GM19324 (cell line): ENCODE results near the gene RAB5B.

Experiments
- ATAC-seq: cut with Tn5 transposase; IDR thresholded peaks from one replicate; pipeline ENCODE4 v1.9.1; 2021; ENCODE audit warnings: mild to moderate bottlenecking, moderate library complexity; ENCODE audit not compliant: unreplicated experiment, low FRiP score

Gene RAB5B

DNA sequence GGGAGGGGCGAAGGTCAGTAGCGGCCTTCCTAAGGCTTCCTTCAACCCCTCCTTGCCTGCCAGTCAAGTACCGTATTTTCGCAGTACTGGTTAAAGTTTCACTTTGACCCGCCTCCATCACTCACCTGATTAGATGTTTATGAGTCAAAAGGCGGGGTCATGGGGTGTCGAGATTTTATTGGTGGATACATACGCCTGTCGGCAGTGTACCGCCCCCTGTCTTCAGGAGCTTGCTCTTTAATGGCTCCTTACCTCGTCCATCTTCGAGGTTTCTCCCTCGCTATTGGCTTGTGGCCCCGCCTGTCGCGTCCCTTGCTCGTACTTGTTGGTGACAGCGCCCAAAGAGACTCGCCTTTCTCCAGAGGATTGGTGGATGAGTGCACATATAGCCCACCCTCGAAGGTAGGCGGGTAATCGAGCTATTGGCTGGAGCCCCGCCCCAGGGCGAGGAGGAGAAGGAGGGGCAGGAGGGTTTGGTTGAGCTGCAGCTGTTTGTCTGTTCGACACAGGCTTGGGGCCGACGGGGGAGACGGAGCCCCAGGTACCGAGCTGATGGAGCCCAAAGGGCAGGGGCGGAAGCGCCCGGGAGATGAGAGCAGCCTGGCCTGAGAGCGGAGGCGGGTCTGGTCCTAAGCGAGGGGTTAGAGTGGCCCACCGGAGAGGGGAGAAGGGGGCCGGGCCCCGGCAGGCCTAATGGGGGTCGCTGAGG, at the start of gene RAB5B:
Gene RAB5B, plus strand, starts transcription at position 480 of the 709 bp plus-strand sequence. CDS start 12,883 bp downstream, outside the sequence.
- peak; percentile 93 for ATAC-seq

GRCh38 chr12:55925371-55925770, 48.5 kb upstream of the RAB5B start:
- ATAC-seq = no peak

DNA sequence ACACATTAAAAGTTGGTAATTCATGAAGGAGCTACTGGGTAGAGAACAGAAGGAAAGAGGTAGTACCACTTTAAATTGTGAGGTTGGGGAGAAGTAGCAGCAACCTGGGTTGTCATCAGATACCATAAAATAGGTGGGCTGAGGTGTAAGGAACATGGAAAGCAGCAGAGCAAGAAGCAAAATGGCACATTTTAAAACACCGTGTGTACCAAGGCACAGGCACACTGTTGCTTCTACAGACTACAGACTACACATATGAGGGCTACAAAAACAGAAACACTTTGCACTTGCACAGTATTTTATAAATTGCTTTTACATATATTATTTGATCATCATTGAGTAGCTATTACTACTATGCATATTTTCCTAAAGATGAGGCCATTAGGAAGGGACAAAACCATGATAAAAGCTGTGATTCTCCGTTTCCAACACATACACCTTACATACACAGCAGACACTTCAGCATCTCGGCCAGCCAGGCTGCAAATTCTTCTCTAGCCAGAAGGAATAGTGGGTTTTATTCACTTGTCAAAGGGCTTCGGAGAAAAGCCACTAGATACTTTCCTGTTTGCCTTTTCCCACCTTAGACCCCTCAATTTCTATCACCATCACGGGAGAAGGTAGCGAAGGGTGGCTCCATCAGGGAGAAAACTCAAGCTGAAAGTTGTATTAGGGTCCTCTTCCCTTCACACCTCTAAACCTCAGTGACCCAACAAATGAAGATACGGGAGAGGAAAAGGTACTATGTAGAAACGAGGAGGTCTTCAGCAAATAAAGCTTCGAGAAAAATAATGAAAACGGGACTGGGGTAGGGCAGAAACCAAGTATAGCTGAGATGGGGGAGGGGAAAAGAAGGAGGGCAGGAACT, 47.8 kb upstream of the RAB5B start:
- ATAC-seq = no peak

DNA sequence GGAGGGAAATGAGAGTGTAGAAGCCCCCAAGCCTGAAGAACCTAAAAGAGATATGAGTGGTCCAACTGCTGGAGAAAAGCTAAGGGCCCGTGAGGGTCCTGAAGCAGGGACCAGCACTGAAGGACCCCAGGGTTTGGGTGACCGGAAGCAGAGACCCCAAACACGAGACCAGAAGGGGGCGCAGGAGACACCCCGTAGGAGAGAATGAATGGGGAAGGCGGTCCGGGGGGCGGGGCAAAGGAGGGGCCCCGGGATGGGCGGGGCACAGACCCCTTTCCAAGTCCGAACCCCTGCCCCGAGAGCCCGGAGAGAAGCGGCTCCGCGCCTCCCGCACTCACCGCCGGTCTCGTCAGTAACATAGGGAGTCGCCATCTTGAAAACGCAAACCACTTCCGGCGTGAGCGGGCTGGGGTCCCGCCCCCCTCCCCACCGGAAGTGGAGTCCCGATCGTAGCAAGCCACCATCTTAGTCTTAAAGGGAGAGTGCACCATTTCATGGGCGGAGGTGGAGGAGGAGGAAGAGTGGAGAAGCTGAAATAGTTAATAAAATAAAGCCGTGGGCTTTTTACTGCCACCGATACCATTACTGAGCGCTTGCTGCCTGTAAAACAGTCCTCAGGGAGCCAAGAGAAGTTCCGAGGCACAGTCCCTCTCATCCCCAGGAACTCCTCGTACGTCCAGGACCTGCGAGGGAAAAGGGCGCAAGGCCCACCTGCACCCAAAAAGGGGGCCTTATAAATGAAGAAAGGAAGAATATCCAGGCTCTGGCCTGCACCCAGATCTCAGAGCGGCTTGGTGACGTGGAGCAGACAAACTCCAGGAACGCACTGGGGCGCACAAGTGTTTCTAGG, 46.9 kb upstream of the RAB5B start:
- peak; percentile 48 for ATAC-seq

DNA sequence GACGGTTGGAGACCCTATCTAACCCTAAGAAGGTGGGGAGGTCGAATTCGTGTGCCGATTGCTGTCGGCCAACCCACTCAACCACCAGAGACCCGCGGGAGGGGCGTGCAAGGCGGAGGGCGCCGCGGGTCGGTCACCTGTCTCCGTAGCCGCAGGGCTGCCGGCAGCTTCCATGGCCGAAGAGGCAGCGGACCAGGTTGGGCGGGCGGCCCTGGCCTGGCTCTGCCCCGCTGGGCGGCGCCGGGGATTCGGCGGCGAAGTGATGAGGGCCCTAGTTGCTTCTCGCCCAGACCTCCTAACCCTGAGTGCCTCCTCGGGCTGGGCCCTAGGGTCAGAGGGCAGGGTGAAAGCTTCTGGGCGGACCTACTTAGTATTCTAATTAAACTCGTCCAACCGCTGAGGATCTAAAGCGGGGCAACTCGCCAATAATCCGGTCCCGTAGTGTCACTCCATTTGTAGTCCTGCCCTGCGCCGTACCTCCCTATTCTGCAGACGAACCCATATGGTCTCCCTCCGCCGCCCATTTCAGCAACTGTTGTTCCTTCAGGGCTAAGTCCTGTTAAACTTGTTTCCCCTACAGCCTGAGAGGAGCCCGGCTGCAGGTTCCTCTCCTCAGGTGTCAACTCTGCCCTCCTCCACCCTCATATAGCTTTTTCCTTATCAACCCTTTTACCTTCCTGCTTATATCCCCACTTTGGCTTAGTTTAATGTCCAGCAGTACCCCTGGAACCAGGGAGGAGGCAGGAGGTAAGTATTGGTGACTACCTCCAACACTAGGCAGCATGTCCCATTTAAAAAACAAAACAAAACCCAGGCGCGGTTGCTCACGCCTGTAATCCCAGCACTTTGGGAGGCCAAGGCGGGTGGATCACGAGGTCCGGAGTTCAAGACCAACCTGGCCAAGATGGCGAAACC, 46.0 kb upstream of the RAB5B start, which contains the start of gene PYM1:
Gene PYM1, minus strand, starts transcription at position 307 of the 915 bp plus-strand sequence. Its CDS starts 133 bp downstream, at position 174.
- ATAC-seq = peak; percentile 41

DNA sequence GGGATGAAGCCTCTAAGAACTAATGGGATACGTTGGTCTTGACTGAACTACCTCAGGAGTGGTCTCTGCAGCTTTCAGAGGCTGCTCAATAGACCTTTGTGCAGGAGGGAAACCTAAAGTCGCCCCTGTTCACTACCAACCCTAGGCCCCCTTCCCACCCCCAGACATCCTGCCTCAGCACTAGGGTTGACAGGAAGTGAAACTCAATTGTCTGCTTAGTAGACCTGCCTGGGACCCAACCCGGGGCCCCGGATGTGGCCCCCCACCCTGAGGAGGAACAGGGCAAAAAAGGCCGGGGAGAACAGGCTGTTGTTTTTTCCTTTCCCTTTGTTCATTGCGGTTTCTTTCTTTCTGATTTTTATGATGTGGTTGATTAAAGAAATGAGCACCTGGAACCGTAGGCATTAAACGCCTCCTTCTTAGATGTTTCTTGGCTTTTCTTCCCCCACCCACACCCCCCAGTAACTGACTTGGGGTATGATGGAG, 44.5 kb upstream of the RAB5B start:
- no peak for ATAC-seq

DNA sequence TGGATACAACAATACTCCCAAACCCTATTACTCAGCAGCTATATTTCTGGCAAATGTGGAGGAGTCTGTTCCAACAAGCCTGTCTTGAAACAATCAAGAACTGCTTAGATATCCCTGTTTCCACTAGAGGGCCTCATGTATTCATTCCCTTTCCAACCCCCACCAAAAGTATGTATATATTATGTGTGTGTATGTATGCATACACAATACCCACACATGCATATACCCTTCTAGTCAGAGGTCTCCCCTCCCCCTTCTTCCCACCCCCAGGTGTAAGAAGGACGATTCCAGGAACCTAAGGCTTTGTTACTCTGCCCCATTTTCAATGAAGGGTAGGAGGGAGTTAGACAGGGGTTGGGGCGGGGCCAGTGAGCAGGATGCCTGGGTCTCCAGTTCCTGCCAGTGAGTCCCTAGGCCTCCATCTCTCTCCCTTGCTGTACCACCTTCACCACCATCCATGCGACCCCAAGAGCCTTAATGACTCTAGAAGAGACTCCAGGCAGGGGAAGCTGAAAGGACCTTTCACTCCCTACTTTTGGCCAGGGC, 43.0 kb upstream of the RAB5B start, which contains the start of gene DGKA:
Gene DGKA, plus strand, starts transcription at position 392 of the 546 bp plus-strand sequence. CDS start 5,342 bp downstream, outside the sequence.
- ATAC-seq = no peak

DNA sequence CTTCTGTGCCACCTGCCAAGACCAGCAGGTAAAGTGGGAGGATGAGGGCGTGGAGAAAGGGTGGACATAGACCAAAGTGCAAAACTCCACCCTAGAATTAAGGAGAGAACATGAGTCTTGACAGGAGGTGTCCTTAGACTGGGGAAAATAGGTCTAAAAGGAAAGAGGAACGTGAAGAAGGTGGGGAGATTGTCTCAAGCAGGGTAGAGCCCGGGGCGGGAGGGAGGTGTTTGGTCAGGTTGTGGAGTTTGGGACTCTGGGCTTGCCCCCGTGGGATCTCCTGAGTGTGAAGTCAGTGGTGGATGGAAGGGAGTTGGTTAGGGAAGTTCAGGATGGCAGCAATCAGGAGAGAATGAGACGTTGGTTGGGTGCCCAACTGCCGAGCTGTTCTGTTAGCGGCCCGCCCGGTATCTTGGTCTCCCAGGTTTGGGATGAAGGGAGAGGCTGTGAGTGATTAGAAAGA, 42.5 kb upstream of the RAB5B start:
- no peak for ATAC-seq

- ATAC-seq = no peak
Measured at GRCh38 chr12:55931780-55932550, 41.9 kb upstream of the RAB5B start.

- ATAC-seq = no peak
Measured at GRCh38 chr12:55932551-55932910, 41.3 kb upstream of the RAB5B start.

GRCh38 chr12:55933169-55933798, 40.6 kb upstream of the RAB5B start:
- ATAC-seq = no peak

DNA sequence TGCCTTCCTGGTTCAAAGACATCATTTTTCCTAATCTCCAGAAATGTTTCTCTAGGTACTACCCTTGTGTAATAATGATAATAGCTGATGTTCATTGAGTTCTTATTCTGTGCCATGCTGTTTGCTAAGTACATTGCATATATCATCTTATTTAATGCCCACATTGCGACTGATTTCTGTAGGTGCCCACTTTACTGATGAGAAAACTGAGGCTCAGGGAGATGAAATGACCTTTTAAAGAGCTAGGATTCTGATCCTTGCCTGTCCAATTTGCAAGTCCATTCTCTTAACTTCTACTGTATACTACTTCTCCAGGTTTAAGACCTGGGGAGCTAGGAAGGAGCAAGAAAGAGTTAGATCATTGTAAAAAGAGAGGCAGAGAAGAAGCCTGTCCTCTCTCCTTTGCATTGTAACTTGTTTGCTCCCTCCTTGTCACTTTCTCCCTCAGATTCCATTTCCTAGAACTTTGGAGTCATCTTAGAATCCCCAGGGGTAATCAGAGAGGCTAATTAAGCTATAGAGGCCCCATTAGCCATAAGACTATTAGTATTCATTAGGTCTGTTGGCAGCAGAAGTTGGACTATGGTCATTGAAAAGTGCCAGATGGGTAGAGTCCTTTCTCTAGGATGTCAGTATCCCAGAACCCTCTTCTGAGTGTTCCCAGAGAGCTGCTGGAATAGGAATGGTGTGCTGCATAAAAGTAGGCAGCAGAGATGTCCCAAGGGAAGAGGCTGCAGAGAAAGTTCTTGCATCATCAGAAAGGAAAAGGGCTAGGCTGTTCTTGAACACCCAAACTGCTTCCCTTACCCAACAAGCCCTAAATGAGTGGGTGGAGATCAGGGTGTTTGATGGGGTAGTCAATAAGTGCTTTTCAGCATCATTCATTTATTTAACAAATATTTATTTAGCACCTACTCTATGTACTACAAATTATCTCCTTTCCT, 39.8 kb upstream of the RAB5B start:
- ATAC-seq = no peak

- ATAC-seq = no peak
Measured at GRCh38 chr12:55934773-55935172, 39.1 kb upstream of the RAB5B start.

DNA sequence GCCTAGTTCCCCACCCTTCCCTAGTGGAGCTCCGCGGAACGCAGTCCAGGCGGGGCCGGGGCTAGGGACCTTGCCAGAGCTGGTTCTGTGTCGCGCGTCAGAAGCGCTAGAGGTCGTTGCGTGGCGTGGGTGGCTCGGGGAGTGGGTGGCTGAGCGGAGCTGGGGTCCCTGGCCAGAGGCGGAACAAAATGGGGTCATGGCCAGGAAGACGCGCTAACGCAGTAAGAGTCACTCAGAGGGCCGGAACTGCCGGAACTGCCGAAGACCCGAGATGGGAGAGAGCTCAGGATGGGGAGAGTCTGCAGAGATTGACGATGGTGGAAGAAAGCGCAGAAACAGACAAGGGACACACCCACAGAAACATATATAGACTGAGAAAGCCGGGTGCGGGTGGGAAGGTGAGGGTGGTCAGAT, 38.1 kb upstream of the RAB5B start:
- ATAC-seq = no peak

GRCh38 chr12:55937981-55938380, 35.9 kb upstream of the RAB5B start:
- no peak for ATAC-seq

DNA sequence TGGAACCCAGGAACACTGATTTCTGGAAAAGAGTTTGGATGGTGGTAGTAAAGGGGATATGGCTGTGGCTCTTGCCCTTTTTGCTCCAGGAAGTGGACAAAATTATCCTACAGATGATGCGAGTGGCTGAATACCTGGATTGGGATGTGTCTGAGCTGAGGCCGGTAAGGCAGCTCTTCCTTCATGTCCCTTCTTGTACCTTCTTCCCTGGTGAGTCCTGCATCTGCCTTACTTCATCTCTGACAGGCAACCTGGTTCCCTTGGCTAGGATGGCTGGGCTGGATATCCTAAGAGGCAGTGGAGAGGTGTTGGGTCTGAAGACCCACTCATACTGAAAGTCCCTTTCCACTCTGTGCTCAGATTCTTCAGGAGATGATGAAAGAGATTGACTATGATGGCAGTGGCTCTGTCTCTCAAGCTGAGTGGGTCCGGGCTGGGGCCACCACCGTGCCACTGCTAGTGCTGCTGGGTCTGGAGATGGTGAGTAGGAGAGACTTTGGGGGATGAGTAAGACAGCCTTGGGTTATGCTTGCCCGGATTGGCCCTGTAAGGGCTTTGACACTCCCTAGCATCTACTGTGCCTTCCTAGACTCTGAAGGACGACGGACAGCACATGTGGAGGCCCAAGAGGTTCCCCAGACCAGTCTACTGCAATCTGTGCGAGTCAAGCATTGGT, 34.9 kb upstream of the RAB5B start:
- no peak for ATAC-seq
